ENCODE results near the gene OR6Q1. TPM values are rescaled to one million over a fixed set of nuclear protein-coding genes. Genes with fewer than 3 reads are reported as not detected.

OR6Q1 gene
- total and polyA plus RNA-seq, 2 experiments from 2014 or later = not detected

GRCh38 chr11:58075781-58076180 lies 45.0 kb downstream of the OR6Q1 start (continued):
- TF ChIP-seq CTCF (conservative IDR thresholded peaks at IDR 0.05; ENCODE audit: low read depth in 2 of 2) (no peak), ZNF331 (CRISPR knock-in tag; IDR thresholded peaks at IDR 0.05; ENCODE audit: low read depth) (no peak), NANOG (IDR thresholded peaks at IDR 0.05; ENCODE audit: borderline replicate concordance) (no peak), ETS1 (IDR thresholded peaks at IDR 0.05) (no peak), ZNF114 (CRISPR knock-in tag; IDR thresholded peaks at IDR 0.05) (no peak), EZH2phosphoT487 (IDR thresholded peaks at IDR 0.05; ENCODE audit: unreplicated experiment) (no peak), REST (IDR thresholded peaks at IDR 0.05; ENCODE audit: unreplicated experiment) (no peak)

Small RNA genes within 50 kb of the gene (small RNA-seq; reads per million reads assigned to genes)
- gene RNU6-899P (ENCODE audit: low replicate concordance) = not detected

Other genes starting within 250 kb of the OR6Q1 start
- not detected in 2 replicates for gene OR9Q1, start 7.1 kb upstream of the OR6Q1 start, total RNA-seq (2014; rRNA removed; shearing (Covaris generic))
- gene OR9Q1, start 7.1 kb upstream of the OR6Q1 start, polyA plus RNA-seq (2016; fragmentation: Nextera tagmentation; extraction: Ambion mirVana) = not detected in 2 replicates
- not detected in 2 replicates for gene OR9I1, start 94.6 kb downstream of the OR6Q1 start, total RNA-seq (2014; rRNA removed; shearing (Covaris generic))
- not detected in 2 replicates for gene OR9I1, start 94.6 kb downstream of the OR6Q1 start, polyA plus RNA-seq (2016; fragmentation: Nextera tagmentation; extraction: Ambion mirVana)
- gene OR9Q2, start 158.1 kb downstream of the OR6Q1 start, total RNA-seq (2014; rRNA removed; shearing (Covaris generic)) = 0.17 TPM in 1 of 2 replicates, not detected in the other
- not detected in 2 replicates for gene OR9Q2, start 158.1 kb downstream of the OR6Q1 start, polyA plus RNA-seq (2016; fragmentation: Nextera tagmentation; extraction: Ambion mirVana)
- not detected in 2 replicates for gene OR1S2, start 173.2 kb downstream of the OR6Q1 start, total RNA-seq (2014; rRNA removed; shearing (Covaris generic))
- gene OR1S2, start 173.2 kb downstream of the OR6Q1 start, polyA plus RNA-seq (2016; fragmentation: Nextera tagmentation; extraction: Ambion mirVana) = not detected in 2 replicates
- not detected in 2 replicates for gene OR1S1, start 181.8 kb downstream of the OR6Q1 start, total RNA-seq (2014; rRNA removed; shearing (Covaris generic))
- not detected in 2 replicates for gene OR1S1, start 181.8 kb downstream of the OR6Q1 start, polyA plus RNA-seq (2016; fragmentation: Nextera tagmentation; extraction: Ambion mirVana)
- not detected in 2 replicates for gene OR10Q1, start 198.0 kb downstream of the OR6Q1 start, total RNA-seq (2014; rRNA removed; shearing (Covaris generic))
- not detected in 2 replicates for gene OR10Q1, start 198.0 kb downstream of the OR6Q1 start, polyA plus RNA-seq (2016; fragmentation: Nextera tagmentation; extraction: Ambion mirVana)
- gene OR10W1, start 237.3 kb downstream of the OR6Q1 start, total RNA-seq (2014; rRNA removed; shearing (Covaris generic)) = not detected in 2 replicates
- not detected in 2 replicates for gene OR10W1, start 237.3 kb downstream of the OR6Q1 start, polyA plus RNA-seq (2016; fragmentation: Nextera tagmentation; extraction: Ambion mirVana)

Measured in GM23338 (cell line).